A549 (cell line): Measurements from ENCODE around the gene SYT6.

Source experiments
- KDM1A ChIP-seq: fragments of 200-600 bp; sonication (generic); IDR thresholded peaks from 2 replicates; pipeline ENCODE4 v1.6.1; 2016; ENCODE audit warnings: low read depth, mild to moderate bottlenecking
- POLR2A ChIP-seq: IDR thresholded peaks from 2 replicates; pipeline ENCODE4 v1.6.1; 2012; ENCODE audit warnings: mild to moderate bottlenecking, low read length
- TF ChIP-seq, protein P1 (sequence below): fragments of >200 bp; sonication (Bioruptor Twin); formaldehyde crosslinking; IDR thresholded peaks from 3 replicates; pipeline ENCODE4 v1.5.1; 2016

DNA sequence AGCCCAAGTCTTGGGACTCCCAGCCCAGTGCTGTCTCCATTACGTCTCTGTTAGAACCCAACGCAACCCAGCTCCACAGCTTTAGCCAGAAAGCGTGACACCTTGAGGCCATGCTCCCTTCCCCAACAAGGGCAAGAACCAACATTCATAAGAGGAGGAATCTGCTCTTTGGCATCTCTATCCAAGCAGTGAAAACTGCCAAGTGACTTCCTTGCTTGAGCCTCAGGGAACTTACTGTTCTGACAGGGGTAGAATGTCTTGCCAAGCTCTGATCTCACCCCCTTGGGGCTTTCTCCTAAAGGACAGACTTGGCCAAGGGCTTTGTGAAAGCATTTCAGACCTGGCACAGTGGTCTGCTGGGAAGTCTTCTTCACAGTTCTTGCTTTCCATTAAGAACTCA lies 56.6 kb downstream of the SYT6 start:
- TF ChIP-seq KDM1A (no peak), POLR2A (no peak)
- TF ChIP-seq, protein P1, sequence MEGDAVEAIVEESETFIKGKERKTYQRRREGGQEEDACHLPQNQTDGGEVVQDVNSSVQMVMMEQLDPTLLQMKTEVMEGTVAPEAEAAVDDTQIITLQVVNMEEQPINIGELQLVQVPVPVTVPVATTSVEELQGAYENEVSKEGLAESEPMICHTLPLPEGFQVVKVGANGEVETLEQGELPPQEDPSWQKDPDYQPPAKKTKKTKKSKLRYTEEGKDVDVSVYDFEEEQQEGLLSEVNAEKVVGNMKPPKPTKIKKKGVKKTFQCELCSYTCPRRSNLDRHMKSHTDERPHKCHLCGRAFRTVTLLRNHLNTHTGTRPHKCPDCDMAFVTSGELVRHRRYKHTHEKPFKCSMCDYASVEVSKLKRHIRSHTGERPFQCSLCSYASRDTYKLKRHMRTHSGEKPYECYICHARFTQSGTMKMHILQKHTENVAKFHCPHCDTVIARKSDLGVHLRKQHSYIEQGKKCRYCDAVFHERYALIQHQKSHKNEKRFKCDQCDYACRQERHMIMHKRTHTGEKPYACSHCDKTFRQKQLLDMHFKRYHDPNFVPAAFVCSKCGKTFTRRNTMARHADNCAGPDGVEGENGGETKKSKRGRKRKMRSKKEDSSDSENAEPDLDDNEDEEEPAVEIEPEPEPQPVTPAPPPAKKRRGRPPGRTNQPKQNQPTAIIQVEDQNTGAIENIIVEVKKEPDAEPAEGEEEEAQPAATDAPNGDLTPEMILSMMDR, result no peak
